Sigmoid colon (tissue), 7 donors: ENCODE results near the gene PPP2R5E. TPM values are rescaled to one million over a fixed set of nuclear protein-coding genes. Genes with fewer than 3 reads are reported as not detected.
A peak's percentile ranks its signal among the peaks of the same experiment; 100 is the strongest.

ENCODE experiments used
- DNase-seq: peaks from one replicate; pipeline ENCODE4 v3.0.0-alpha.2; 2019
- H3K27ac ChIP-seq, 4 donors: fragments of 200-600 bp; sonication (generic); one replicate each; pipeline ENCODE4 v1.5.1; 2016 to 2019; ENCODE audit warnings: mild to moderate bottlenecking in 1 of 4
- H3K27me3 ChIP-seq, 3 donors: fragments of 200-600 bp; sonication (generic); one replicate each; pipeline ENCODE4 v1.5.1; 2019; ENCODE audit warnings: mild to moderate bottlenecking in 1 of 3
- H3K36me3 ChIP-seq, 4 donors: fragments of 200-600 bp; sonication (generic); one replicate each; pipeline ENCODE4 v1.5.1; 2016 to 2019
- H3K4me1 ChIP-seq, 4 donors: fragments of 200-600 bp; sonication (generic); one replicate each; pipeline ENCODE4 v1.5.1; 2017 to 2019
- H3K4me3 ChIP-seq, 4 donors: fragments of 200-600 bp; sonication (generic); one replicate each; pipeline ENCODE4 v1.5.1; 2017 to 2019; ENCODE audit warnings: mild to moderate bottlenecking in 2 of 4, moderate library complexity in 1 of 4
- H3K9me3 ChIP-seq, 4 donors: fragments of 200-600 bp in 3 of 4; sonication (generic) in 3 of 4; one replicate each; pipeline versions ENCODE4 v1.5.1 to v1.6.1; 2013 to 2019
- CTCF ChIP-seq, 4 experiments: fragments of 450-650 bp in 3 of 4; fragments of 200-600 bp in 1 of 4; IDR thresholded peaks; one replicate each; pipeline ENCODE4 v1.5.1; 2016 to 2019; ENCODE audit warnings: antibody characterized with exemption in 4 of 4, mild to moderate bottlenecking in 3 of 4, moderate library complexity in 2 of 4
- EP300 ChIP-seq, 4 donors: sonication (generic); formaldehyde crosslinking; IDR thresholded peaks; one replicate each; pipeline ENCODE4 v1.6.1; 2017; ENCODE audit warnings: antibody characterized with exemption in 4 of 4
- POLR2A ChIP-seq, 2 donors: fragments of 450-650 bp; IDR thresholded peaks; one replicate each; pipeline ENCODE4 v1.6.1; 2016; ENCODE audit warnings: antibody characterized with exemption in 2 of 2, mild to moderate bottlenecking in 2 of 2, moderate library complexity in 2 of 2
- POLR2AphosphoS5 ChIP-seq, 4 donors: sonication (generic); formaldehyde crosslinking; IDR thresholded peaks; one replicate each; pipeline ENCODE4 v1.6.1; 2017; ENCODE audit warnings: antibody characterized with exemption in 4 of 4
- WGBS, 2 donors: extraction: QIAGEN DNeasy Blood & Tissue Kit; methylation state at CpG; one replicate each; pipeline ENCODE4 v1.1.7; 2013; 5-methylcytosine and 5-hydroxymethylcytosine counted together
- intact Hi-C: fragments of 100-400 bp; cut with DNase I; formaldehyde crosslinking; loops from one replicate; pipeline ENCODE4 v1.15.1; 2023
- polyA plus RNA-seq, 3 donors: library from polyadenylated mRNA; stranded (reverse); fragments of 200-250 nt; gene quantifications; one replicate each; pipeline ENCODE4 v1.2.3, GENCODE V29; 2013
- total RNA-seq, 4 donors: library from RNA; depleted of rRNA; stranded (reverse); fragments of >200 nt; gene quantifications; one replicate each; pipeline ENCODE4 v1.1.0, GENCODE V29; 2016
- donor health status: healthy with polysubstance abuse.
- donor health status: Bipolar disorder and iron deficiency.
- donor health status: healthy.

The PPP2R5E gene
- total and polyA plus RNA-seq, 7 donors: 10.8 to 28.9 (median 23.7) TPM

DNA sequence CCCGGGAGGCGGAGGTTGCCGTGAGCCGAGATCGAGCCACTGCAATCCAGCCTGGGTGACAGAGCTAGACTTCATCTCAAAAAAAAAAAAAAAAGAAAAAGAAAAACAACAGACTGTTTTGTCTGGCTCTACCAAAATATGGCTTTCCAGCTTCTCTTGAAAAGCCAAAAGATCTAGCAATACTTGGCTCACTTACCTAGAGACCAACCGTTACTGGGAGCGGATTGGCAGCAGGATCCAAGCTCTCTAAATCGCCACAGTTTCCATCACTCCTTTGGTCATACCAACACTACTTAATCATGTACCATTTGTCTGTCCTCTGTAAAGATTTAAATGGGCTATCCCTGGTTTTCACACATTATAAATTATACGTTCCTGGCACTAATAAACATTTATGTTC is 136.8 kb downstream of the PPP2R5E start:
- peaks cover 0 to 48% (median 39%) of the 10 kb centered on the region in 4 donors for H3K4me1 ChIP-seq
- TF ChIP-seq CTCF (IDR thresholded peaks at IDR 0.05): no peak
- no peak for TF ChIP-seq EP300 (IDR thresholded peaks at IDR 0.05)
- no peak for TF ChIP-seq POLR2AphosphoS5 (IDR thresholded peaks at IDR 0.05)
- no peak for TF ChIP-seq POLR2A (IDR thresholded peaks at IDR 0.05)
- no peak overlapping the region for H3K4me3 ChIP-seq
- no peaks in the 10 kb centered on the region for H3K27me3 ChIP-seq
- intact Hi-C loops: no loop called here
- H3K9me3 ChIP-seq: no peaks in the 10 kb centered on the region
- no peak for DNase-seq
- peaks cover 0 to 7% (median 0%) of the 10 kb centered on the region in 4 donors for H3K36me3 ChIP-seq
- no peak overlapping the region for H3K27ac ChIP-seq
- 95 to 96% methylated on average over 9 of the region's 9 CpGs for WGBS, 2 donors

DNA sequence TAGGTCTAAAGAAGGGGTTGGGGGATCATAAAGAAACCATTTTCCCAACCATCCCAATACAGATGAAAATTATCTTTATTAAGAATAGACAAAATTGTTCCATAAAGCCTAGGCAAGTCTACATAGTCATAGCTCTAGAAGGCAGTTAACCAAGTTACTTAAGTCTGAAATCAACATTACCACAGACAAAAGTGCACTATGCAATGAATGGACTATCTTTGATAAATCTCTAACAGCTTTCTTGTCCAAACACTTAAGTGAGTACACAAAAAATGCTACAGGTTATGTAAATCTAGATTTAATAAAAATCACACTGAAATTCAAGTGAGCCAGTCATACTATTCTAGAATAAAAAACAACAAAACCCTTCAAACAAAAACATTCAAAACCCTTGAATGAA is 137.5 kb downstream of the PPP2R5E start:
- TF ChIP-seq POLR2AphosphoS5 (IDR thresholded peaks at IDR 0.05): no peak
- no peak for TF ChIP-seq EP300 (IDR thresholded peaks at IDR 0.05)
- no peak for TF ChIP-seq POLR2A (IDR thresholded peaks at IDR 0.05)
- TF ChIP-seq CTCF (IDR thresholded peaks at IDR 0.05): no peak
- H3K27ac ChIP-seq: peak overlapping the region in 3 of 4 donors; percentile 10 to 65 (median 20)
- intact Hi-C loops: no loop called here

GRCh38 chr14:63404906-63405305 is 138.3 kb downstream of the PPP2R5E start:
- intact Hi-C loops: loop anchor here (5.0 kb wide), 3 partner anchors 32 to 237 kb away; partner anchors contain the start of genes PPP2R5E and WDR89
- WGBS, 2 donors: 15 to 64% methylated on average over 2 of the region's 2 CpGs

More for the DNA sequence above, 137.5 kb downstream of the PPP2R5E start:
- Histone ChIP-seq H3K36me3 (peaks cover 0 to 7% (median 0%) of the 10 kb centered on the region in 4 donors), H3K4me1 (peaks cover 0 to 54% (median 45%) of the 10 kb centered on the region in 4 donors), H3K4me3 (no peak overlapping the region), H3K27me3 (no peaks in the 10 kb centered on the region), H3K9me3 (no peaks in the 10 kb centered on the region)
- no peak for DNase-seq

DNA sequence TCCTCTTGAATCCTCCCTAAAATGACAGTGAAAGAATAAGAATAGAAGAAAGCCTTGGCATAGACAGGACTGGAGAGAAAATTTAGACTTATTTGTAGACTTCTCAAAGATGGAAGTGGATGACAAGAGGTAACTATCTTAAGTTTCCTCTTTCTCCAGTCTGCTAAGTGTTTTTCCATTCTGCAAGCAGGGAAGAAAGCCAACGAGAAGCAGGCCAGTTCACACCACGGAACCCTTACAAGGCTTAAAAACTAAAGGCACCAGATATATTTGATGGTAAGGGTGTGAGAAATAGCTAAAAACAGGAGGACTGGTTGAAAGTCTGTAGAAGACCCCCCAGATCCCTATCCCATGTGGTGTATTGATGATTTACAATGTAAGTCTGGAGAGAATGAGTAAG is 141.5 kb downstream of the PPP2R5E start:
- H3K27ac ChIP-seq: peak overlapping the region in 2 of 4 donors; percentile 55 to 64

More at GRCh38 chr14:63404906-63405305, 138.3 kb downstream of the PPP2R5E start:
- peaks cover 0 to 56% (median 45%) of the 10 kb centered on the region in 4 donors for H3K4me1 ChIP-seq
- no peaks in the 10 kb centered on the region for H3K9me3 ChIP-seq
- TF ChIP-seq CTCF (IDR thresholded peaks at IDR 0.05): no peak
- TF ChIP-seq EP300 (IDR thresholded peaks at IDR 0.05): no peak
- peak in 1 of 4 donors; percentile 49 for TF ChIP-seq POLR2AphosphoS5 (IDR thresholded peaks at IDR 0.05)
- TF ChIP-seq POLR2A (IDR thresholded peaks at IDR 0.05): no peak
- no peak overlapping the region for H3K4me3 ChIP-seq
- peaks cover 0 to 7% (median 0%) of the 10 kb centered on the region in 4 donors for H3K36me3 ChIP-seq
- H3K27me3 ChIP-seq: no peaks in the 10 kb centered on the region
- no peak for DNase-seq
- H3K27ac ChIP-seq: peak overlapping the region in 3 of 4 donors; percentile 10 to 65 (median 20)

More for the DNA sequence above, 141.5 kb downstream of the PPP2R5E start:
- WGBS, 2 donors: 88 to 91% methylated on average over 2 of the region's 2 CpGs
- H3K4me3 ChIP-seq: no peak overlapping the region
- no peaks in the 10 kb centered on the region for H3K36me3 ChIP-seq
- DNase-seq: no peak
- peaks cover 0 to 56% (median 45%) of the 10 kb centered on the region in 4 donors for H3K4me1 ChIP-seq
- no peaks in the 10 kb centered on the region for H3K9me3 ChIP-seq
- intact Hi-C loops: loop anchor here (5.0 kb wide), 3 partner anchors 36 to 241 kb away; partner anchors contain the start of genes PPP2R5E and WDR89
- TF ChIP-seq CTCF (IDR thresholded peaks at IDR 0.05) (no peak), EP300 (IDR thresholded peaks at IDR 0.05) (no peak), POLR2A (IDR thresholded peaks at IDR 0.05) (no peak), POLR2AphosphoS5 (IDR thresholded peaks at IDR 0.05) (no peak)
- H3K27me3 ChIP-seq: no peaks in the 10 kb centered on the region
